ENCODE results near the gene RELT. TPM values are rescaled to one million over a fixed set of nuclear protein-coding genes. Genes with fewer than 3 reads are reported as not detected.

The RELT gene
- total RNA-seq, 1 experiment from 2014 or later = 13.8 TPM

- H3K9ac ChIP-seq (ENCODE audit: low read length) = no peak overlapping the region
- H3K27me3 ChIP-seq (ENCODE audit: insufficient read depth, low read length) = no peaks in the 10 kb centered on the region
- TF ChIP-seq, protein P1, sequence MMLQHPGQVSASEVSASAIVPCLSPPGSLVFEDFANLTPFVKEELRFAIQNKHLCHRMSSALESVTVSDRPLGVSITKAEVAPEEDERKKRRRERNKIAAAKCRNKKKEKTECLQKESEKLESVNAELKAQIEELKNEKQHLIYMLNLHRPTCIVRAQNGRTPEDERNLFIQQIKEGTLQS (IDR thresholded peaks at IDR 0.05) = no peak
- TF ChIP-seq RAD21 (IDR thresholded peaks at IDR 0.05; ENCODE audit: low read depth) (no peak), JUND (IDR thresholded peaks at IDR 0.05) (no peak), YY1 (IDR thresholded peaks at IDR 0.05; ENCODE audit: extremely low read depth, insufficient replicate concordance, low read depth, low read length) (no peak), POLR2A (IDR thresholded peaks at IDR 0.05; ENCODE audit: borderline replicate concordance, extremely low read depth, insufficient read depth, insufficient read length) (no peak), EGR1 (IDR thresholded peaks at IDR 0.05; ENCODE audit: low read depth) (no peak), ELF1 (IDR thresholded peaks at IDR 0.05; ENCODE audit: borderline replicate concordance, low read depth) (no peak), SP1 (IDR thresholded peaks at IDR 0.05; ENCODE audit: low read depth) (no peak), ZFX (IDR thresholded peaks at IDR 0.05) (no peak), MAX (IDR thresholded peaks at IDR 0.05) (no peak), FOSL1 (IDR thresholded peaks at IDR 0.05; ENCODE audit: low read depth) (no peak), SIN3A (IDR thresholded peaks at IDR 0.05; ENCODE audit: low read depth) (no peak), EZH2 (IDR thresholded peaks at IDR 0.05) (no peak)
- TF ChIP-seq, protein P2, sequence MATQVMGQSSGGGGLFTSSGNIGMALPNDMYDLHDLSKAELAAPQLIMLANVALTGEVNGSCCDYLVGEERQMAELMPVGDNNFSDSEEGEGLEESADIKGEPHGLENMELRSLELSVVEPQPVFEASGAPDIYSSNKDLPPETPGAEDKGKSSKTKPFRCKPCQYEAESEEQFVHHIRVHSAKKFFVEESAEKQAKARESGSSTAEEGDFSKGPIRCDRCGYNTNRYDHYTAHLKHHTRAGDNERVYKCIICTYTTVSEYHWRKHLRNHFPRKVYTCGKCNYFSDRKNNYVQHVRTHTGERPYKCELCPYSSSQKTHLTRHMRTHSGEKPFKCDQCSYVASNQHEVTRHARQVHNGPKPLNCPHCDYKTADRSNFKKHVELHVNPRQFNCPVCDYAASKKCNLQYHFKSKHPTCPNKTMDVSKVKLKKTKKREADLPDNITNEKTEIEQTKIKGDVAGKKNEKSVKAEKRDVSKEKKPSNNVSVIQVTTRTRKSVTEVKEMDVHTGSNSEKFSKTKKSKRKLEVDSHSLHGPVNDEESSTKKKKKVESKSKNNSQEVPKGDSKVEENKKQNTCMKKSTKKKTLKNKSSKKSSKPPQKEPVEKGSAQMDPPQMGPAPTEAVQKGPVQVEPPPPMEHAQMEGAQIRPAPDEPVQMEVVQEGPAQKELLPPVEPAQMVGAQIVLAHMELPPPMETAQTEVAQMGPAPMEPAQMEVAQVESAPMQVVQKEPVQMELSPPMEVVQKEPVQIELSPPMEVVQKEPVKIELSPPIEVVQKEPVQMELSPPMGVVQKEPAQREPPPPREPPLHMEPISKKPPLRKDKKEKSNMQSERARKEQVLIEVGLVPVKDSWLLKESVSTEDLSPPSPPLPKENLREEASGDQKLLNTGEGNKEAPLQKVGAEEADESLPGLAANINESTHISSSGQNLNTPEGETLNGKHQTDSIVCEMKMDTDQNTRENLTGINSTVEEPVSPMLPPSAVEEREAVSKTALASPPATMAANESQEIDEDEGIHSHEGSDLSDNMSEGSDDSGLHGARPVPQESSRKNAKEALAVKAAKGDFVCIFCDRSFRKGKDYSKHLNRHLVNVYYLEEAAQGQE (IDR thresholded peaks at IDR 0.05; ENCODE audit: low read depth) = no peak
- TF ChIP-seq, protein P3, sequence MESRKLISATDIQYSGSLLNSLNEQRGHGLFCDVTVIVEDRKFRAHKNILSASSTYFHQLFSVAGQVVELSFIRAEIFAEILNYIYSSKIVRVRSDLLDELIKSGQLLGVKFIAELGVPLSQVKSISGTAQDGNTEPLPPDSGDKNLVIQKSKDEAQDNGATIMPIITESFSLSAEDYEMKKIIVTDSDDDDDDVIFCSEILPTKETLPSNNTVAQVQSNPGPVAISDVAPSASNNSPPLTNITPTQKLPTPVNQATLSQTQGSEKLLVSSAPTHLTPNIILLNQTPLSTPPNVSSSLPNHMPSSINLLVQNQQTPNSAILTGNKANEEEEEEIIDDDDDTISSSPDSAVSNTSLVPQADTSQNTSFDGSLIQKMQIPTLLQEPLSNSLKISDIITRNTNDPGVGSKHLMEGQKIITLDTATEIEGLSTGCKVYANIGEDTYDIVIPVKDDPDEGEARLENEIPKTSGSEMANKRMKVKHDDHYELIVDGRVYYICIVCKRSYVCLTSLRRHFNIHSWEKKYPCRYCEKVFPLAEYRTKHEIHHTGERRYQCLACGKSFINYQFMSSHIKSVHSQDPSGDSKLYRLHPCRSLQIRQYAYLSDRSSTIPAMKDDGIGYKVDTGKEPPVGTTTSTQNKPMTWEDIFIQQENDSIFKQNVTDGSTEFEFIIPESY (IDR thresholded peaks at IDR 0.05; ENCODE audit: extremely low read depth, insufficient replicate concordance, low read length) = no peak
- H3K79me2 ChIP-seq (ENCODE audit: insufficient read depth, low read length) = no peaks in the 10 kb centered on the region
- ChIA-PET CTCF (no interaction called here), POLR2A (no interaction called here), RAD21 (ENCODE audit: low non-redundant PET in 1 of 2, low total read pairs in 2 of 2, uncharacterized antibody in 2 of 2, unreplicated experiment in 2 of 2) (no interaction called here)
- no peaks in the 10 kb centered on the region for H3K36me3 ChIP-seq (ENCODE audit: control insufficient read depth in 1 of 2, insufficient read depth in 2 of 2, low read length in 2 of 2)
- no TSS peak for BruUV-seq (replicated peaks)
- H3K4me1 ChIP-seq (ENCODE audit: control insufficient read depth in 1 of 2, insufficient read depth in 2 of 2, low read length in 2 of 2) = no peaks in the 10 kb centered on the region
- DNase-seq (ENCODE audit: low read depth, low spot score) (no peak), ATAC-seq (no peak)
- H3K9me3 ChIP-seq (ENCODE audit: control insufficient read depth in 1 of 2, insufficient read depth in 1 of 2, low read depth in 1 of 2, low read length in 2 of 2) = no peaks in the 10 kb centered on the region
- 0 out of 2 replicates have a peak, but pooled peaks cover 3% of the 10 kb centered on the region for H4K20me1 ChIP-seq (ENCODE audit: insufficient read depth)
- H3K9me2 ChIP-seq (ENCODE audit: insufficient read depth) = no peaks in the 10 kb centered on the region
- H2AFZ ChIP-seq (ENCODE audit: low read depth, low read length, poor library complexity, severe bottlenecking) = no peak overlapping the region
- intact Hi-C loops (cut with micrococcal nuclease) = no loop called here
- no peak overlapping the region for H3K4me2 ChIP-seq (ENCODE audit: low read length)
- no peak overlapping the region for H3K27ac ChIP-seq (ENCODE audit: low read depth, low read length)
- H3K4me3 ChIP-seq (replicated peaks in 1 of 2; ENCODE audit: low read depth in 1 of 2, low read length in 2 of 2) = no peak overlapping the region
Measured at GRCh38 chr11:73439002-73439843, 63.0 kb downstream of the RELT start.
